ENCODE measurements around the gene RAP1GAP2.

DNA sequence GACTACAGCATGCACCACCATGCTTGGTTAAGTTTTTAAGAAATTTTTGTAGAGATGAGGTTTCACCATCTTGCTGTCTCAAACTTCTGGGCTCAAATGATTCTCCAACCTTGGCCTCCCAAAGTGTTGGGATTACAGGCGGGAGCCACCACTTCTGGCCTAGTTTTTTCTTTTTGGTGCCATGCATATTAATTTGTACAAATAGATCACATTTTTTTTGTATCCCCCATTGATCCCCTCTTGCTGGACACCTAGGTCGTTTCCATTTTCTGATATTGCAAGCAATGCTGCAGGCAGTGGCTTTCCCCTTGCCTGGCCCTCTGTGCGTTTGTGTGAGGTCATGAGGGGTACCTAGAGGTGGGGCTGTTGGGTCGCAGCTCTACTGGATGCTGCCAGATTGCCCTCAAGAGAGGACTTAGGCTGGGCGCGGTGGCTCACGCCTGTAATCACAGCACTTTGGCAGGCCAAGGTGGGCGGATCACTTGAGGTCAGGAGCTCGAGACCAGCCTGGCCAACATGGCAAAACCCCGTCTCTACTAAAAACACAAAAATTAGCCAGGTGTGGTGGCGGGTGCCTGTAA lies 23.8 kb downstream of the RAP1GAP2 start:
- TF ChIP-seq EZH2 (IDR thresholded peaks at IDR 0.05; ENCODE audit: insufficient read depth, low read length): no peak
- TF ChIP-seq, protein P1, sequence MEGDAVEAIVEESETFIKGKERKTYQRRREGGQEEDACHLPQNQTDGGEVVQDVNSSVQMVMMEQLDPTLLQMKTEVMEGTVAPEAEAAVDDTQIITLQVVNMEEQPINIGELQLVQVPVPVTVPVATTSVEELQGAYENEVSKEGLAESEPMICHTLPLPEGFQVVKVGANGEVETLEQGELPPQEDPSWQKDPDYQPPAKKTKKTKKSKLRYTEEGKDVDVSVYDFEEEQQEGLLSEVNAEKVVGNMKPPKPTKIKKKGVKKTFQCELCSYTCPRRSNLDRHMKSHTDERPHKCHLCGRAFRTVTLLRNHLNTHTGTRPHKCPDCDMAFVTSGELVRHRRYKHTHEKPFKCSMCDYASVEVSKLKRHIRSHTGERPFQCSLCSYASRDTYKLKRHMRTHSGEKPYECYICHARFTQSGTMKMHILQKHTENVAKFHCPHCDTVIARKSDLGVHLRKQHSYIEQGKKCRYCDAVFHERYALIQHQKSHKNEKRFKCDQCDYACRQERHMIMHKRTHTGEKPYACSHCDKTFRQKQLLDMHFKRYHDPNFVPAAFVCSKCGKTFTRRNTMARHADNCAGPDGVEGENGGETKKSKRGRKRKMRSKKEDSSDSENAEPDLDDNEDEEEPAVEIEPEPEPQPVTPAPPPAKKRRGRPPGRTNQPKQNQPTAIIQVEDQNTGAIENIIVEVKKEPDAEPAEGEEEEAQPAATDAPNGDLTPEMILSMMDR (IDR thresholded peaks at IDR 0.05; ENCODE audit: insufficient read depth, low read depth, low read length): no peak
